Measurements from ENCODE around the gene RFX4. TPM values are rescaled to one million over a fixed set of nuclear protein-coding genes. Genes with fewer than 3 reads are reported as not detected.
A peak's percentile ranks its signal among the peaks of the same experiment; 100 is the strongest.

Gene RFX4
- polyA plus RNA-seq, 2 of the 4 experiments (the other 2 are of a cell fraction), result not detected

DNA sequence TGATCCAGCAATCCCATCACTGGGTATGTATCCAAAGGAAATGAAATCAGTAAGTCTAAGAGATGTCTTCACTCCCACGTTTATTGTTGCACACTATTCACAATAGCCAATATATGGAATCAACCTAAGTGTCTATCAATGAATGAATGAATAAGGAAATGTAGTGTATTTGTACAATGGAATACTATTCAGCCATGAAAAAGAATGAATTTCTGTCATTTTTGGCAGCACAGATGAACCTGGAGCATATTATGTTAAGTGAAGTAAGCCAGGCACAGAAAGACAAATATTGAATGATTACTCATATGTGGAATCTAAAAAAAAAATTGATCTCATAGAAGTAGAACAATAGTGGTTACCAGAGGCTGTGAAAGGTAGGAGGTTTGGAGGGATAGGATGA lies 30.6 kb upstream of the RFX4 start:
- FAIRE-seq, result peak; percentile 46
- POLR2A ChIA-PET, result no interaction called here
- TF ChIP-seq SREBF2 (IDR thresholded peaks at IDR 0.05), result no peak
- no peak for TF ChIP-seq ZFP36 (IDR thresholded peaks at IDR 0.05; ENCODE audit: borderline replicate concordance, partially characterized antibody)
- TF ChIP-seq, protein P1, sequence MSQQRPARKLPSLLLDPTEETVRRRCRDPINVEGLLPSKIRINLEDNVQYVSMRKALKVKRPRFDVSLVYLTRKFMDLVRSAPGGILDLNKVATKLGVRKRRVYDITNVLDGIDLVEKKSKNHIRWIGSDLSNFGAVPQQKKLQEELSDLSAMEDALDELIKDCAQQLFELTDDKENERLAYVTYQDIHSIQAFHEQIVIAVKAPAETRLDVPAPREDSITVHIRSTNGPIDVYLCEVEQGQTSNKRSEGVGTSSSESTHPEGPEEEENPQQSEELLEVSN (IDR thresholded peaks at IDR 0.05; ENCODE audit: borderline replicate concordance, low read depth), result no peak
- no peak for TF ChIP-seq RFX5 (IDR thresholded peaks at IDR 0.05)
- TF ChIP-seq KDM1A (IDR thresholded peaks at IDR 0.05; ENCODE audit: low read depth), result no peak
- no peak for TF ChIP-seq JUN (IDR thresholded peaks at IDR 0.05)
- no peak for TF ChIP-seq POLR2AphosphoS2 (conservative IDR thresholded peaks at IDR 0.05; ENCODE audit: low read length)
- TF ChIP-seq CBX8 (IDR thresholded peaks at IDR 0.05), result no peak
- TF ChIP-seq NR3C1 (IDR thresholded peaks at IDR 0.05), result no peak
- TF ChIP-seq FOXS1 (CRISPR knock-in tag; IDR thresholded peaks at IDR 0.05), result no peak
- TF ChIP-seq, protein P2, sequence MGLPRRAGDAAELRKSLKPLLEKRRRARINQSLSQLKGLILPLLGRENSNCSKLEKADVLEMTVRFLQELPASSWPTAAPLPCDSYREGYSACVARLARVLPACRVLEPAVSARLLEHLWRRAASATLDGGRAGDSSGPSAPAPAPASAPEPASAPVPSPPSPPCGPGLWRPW (IDR thresholded peaks at IDR 0.05), result no peak
- TF ChIP-seq, protein P3, sequence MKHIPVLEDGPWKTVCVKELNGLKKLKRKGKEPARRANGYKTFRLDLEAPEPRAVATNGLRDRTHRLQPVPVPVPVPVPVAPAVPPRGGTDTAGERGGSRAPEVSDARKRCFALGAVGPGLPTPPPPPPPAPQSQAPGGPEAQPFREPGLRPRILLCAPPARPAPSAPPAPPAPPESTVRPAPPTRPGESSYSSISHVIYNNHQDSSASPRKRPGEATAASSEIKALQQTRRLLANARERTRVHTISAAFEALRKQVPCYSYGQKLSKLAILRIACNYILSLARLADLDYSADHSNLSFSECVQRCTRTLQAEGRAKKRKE (CRISPR knock-in tag; IDR thresholded peaks at IDR 0.05; ENCODE audit: low read depth), result no peak
- no peak for TF ChIP-seq POLR2A (IDR thresholded peaks at IDR 0.05; ENCODE audit: low read length)
- TF ChIP-seq, protein P4, sequence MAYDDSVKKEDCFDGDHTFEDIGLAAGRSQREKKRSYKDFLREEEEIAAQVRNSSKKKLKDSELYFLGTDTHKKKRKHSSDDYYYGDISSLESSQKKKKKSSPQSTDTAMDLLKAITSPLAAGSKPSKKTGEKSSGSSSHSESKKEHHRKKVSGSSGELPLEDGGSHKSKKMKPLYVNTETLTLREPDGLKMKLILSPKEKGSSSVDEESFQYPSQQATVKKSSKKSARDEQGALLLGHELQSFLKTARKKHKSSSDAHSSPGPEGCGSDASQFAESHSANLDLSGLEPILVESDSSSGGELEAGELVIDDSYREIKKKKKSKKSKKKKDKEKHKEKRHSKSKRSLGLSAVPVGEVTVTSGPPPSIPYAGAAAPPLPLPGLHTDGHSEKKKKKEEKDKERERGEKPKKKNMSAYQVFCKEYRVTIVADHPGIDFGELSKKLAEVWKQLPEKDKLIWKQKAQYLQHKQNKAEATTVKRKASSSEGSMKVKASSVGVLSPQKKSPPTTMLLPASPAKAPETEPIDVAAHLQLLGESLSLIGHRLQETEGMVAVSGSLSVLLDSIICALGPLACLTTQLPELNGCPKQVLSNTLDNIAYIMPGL (CRISPR knock-in tag; IDR thresholded peaks at IDR 0.05; ENCODE audit: borderline replicate concordance), result no peak
- TF ChIP-seq EHMT2 (IDR thresholded peaks at IDR 0.05; ENCODE audit: low read depth), result no peak
- TF ChIP-seq TFCP2L1 (CRISPR knock-in tag; IDR thresholded peaks at IDR 0.05), result no peak
- TF ChIP-seq, protein P5, sequence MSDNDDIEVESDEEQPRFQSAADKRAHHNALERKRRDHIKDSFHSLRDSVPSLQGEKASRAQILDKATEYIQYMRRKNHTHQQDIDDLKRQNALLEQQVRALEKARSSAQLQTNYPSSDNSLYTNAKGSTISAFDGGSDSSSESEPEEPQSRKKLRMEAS (IDR thresholded peaks at IDR 0.05), result no peak

DNA sequence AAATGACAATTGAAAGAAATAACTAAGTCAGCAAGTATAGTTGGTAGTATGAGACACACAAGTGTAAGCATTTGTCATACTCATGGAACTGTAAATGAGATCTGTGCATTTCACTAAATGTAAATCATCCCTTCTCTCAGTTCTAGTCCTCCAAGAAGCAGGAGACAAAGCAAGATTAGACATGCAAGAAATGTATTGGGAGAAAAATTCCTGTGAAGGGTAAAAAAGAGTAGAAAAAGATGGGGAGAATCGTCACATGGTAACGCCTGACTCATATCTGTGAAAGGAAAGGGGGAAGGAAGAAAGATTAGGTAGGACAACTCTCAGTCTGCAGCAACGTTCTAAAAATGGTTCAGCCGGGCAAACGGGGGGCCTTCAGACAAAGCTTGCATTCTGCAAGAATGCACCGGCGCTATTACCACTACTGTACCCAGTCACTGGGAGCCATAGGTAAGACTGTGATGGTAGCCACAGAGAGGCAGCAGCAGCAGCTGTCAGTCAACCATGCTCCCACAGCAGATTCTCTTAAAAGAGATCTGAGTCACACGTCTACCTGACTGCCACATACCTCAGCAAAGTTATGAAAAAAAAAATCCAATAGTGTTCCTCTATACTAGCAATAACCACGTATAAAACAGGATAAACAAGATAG lies 18.0 kb upstream of the RFX4 start:
- 14% methylated on average over 9 of the region's 9 CpGs for WGBS (ENCODE audit: missing lambda C conversion rate)
- TF ChIP-seq, protein P6, sequence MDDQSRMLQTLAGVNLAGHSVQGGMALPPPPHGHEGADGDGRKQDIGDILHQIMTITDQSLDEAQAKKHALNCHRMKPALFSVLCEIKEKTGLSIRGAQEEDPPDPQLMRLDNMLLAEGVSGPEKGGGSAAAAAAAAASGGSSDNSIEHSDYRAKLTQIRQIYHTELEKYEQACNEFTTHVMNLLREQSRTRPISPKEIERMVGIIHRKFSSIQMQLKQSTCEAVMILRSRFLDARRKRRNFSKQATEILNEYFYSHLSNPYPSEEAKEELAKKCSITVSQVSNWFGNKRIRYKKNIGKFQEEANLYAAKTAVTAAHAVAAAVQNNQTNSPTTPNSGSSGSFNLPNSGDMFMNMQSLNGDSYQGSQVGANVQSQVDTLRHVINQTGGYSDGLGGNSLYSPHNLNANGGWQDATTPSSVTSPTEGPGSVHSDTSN (IDR thresholded peaks at IDR 0.05), result no peak
- TF ChIP-seq CHD2 (IDR thresholded peaks at IDR 0.05; ENCODE audit: low read length, partially characterized antibody) (no peak), MAFK (IDR thresholded peaks at IDR 0.05; ENCODE audit: partially characterized antibody) (peak; percentile 23), CBX2 (IDR thresholded peaks at IDR 0.05; ENCODE audit: borderline replicate concordance, low read depth) (no peak), HDAC2 (IDR thresholded peaks at IDR 0.05) (no peak)
- Histone ChIP-seq H3K4me1 (peaks cover 3% of the 10 kb centered on the region; the same call in 1 of the 3 replicates), H3K9me3 (peaks cover 14% of the 10 kb centered on the region), H3K27ac (no peak overlapping the region), H3K4me3 (no peak overlapping the region), H3K4me2 (0 out of 3 replicates have a peak overlapping the region, but pooled peaks have one; percentile 20)
- ATAC-seq, result peak in 1 of 2 experiments; percentile 46; a peak in 3 of 6 replicates
- DNase-seq (ENCODE audit: low read depth in 1 of 2, low spot score in 1 of 2), result no peak
- CTCF ChIA-PET, result interaction anchor here (1.2 kb wide), 1 partner anchor 11 kb away, joined by 3 read pairs; no protein-coding TSS in a partner anchor
- POLR2A ChIA-PET, result no interaction called here
- no peak for FAIRE-seq

More for the DNA sequence above, 30.6 kb upstream of the RFX4 start:
- WGBS (ENCODE audit: missing lambda C conversion rate), result 2% methylated on average over 1 of the region's 1 CpG
- H3K4me2 ChIP-seq, result no peak overlapping the region
- ATAC-seq (no peak), DNase-seq (ENCODE audit: low read depth in 1 of 2, low spot score in 1 of 2) (no peak)
- H3K4me3 ChIP-seq, result no peak overlapping the region
- CTCF ChIA-PET, result no interaction called here
- H3K27ac ChIP-seq, result no peak overlapping the region
- H3K4me1 ChIP-seq, result no peaks in the 10 kb centered on the region
- H3K9me3 ChIP-seq, result peaks cover 17% of the 10 kb centered on the region

All from A549 (cell line).